Rectal smooth muscle tissue (tissue), 1 donor: ENCODE results near the gene ARHGAP30.

Experiments used
- H3K27ac ChIP-seq: one replicate; pipeline ENCODE4 v1.7.0; 2013; ENCODE audit warnings: low read depth, low read length, inconsistent platforms
- H3K27me3 ChIP-seq: one replicate; pipeline ENCODE4 v1.7.0; 2013; ENCODE audit warnings: low read length; ENCODE audit not compliant: control insufficient read depth, insufficient read depth
- H3K36me3 ChIP-seq: one replicate; pipeline ENCODE4 v1.7.0; 2013; ENCODE audit warnings: low read length; ENCODE audit not compliant: control insufficient read depth, insufficient read depth
- H3K4me1 ChIP-seq: one replicate; pipeline ENCODE4 v1.7.0; 2013; ENCODE audit warnings: low read length; ENCODE audit not compliant: control insufficient read depth, insufficient read depth
- H3K4me3 ChIP-seq: one replicate; pipeline ENCODE4 v1.7.0; 2013; ENCODE audit warnings: low read length
- H3K9ac ChIP-seq: one replicate; pipeline ENCODE4 v1.7.0; 2013; ENCODE audit warnings: low read length

Gene ARHGAP30

GRCh38 chr1:161054805-161055204 is 14.9 kb downstream of the ARHGAP30 start:
- no peaks in the 10 kb centered on the region for H3K4me1 ChIP-seq
- no peak overlapping the region for H3K27ac ChIP-seq
- H3K36me3 ChIP-seq = no peaks in the 10 kb centered on the region
- no peaks in the 10 kb centered on the region for H3K27me3 ChIP-seq
- H3K4me3 ChIP-seq = no peak overlapping the region
- H3K9ac ChIP-seq = no peak overlapping the region

- Histone ChIP-seq H3K27ac (no peak overlapping the region), H3K36me3 (no peaks in the 10 kb centered on the region)
Measured at GRCh38 chr1:161054232-161054631, 15.5 kb downstream of the ARHGAP30 start.

GRCh38 chr1:161052899-161053298 is 16.8 kb downstream of the ARHGAP30 start:
- H3K36me3 ChIP-seq = no peaks in the 10 kb centered on the region
- H3K27ac ChIP-seq = no peak overlapping the region
- H3K4me3 ChIP-seq = no peak overlapping the region
- no peaks in the 10 kb centered on the region for H3K4me1 ChIP-seq
- no peaks in the 10 kb centered on the region for H3K27me3 ChIP-seq
- H3K9ac ChIP-seq = no peak overlapping the region

More at GRCh38 chr1:161054232-161054631, 15.5 kb downstream of the ARHGAP30 start:
- Histone ChIP-seq H3K9ac (no peak overlapping the region), H3K4me1 (no peaks in the 10 kb centered on the region), H3K4me3 (no peak overlapping the region), H3K27me3 (no peaks in the 10 kb centered on the region)

- peaks cover 3% of the 10 kb centered on the region for H3K4me1 ChIP-seq
- H3K36me3 ChIP-seq = no peaks in the 10 kb centered on the region
- no peak overlapping the region for H3K9ac ChIP-seq
- no peaks in the 10 kb centered on the region for H3K27me3 ChIP-seq
- no peak overlapping the region for H3K4me3 ChIP-seq
- H3K27ac ChIP-seq = no peak overlapping the region
Measured at GRCh38 chr1:161051219-161051618, 18.5 kb downstream of the ARHGAP30 start.

- Histone ChIP-seq H3K27me3 (no peaks in the 10 kb centered on the region), H3K4me3 (no peak overlapping the region), H3K9ac (no peak overlapping the region)
Measured at GRCh38 chr1:161048949-161049722, 20.6 kb downstream of the ARHGAP30 start.

GRCh38 chr1:161047436-161048420 is 22.0 kb downstream of the ARHGAP30 start:
- no peaks in the 10 kb centered on the region for H3K36me3 ChIP-seq
- no peak overlapping the region for H3K9ac ChIP-seq
- no peak overlapping the region for H3K4me3 ChIP-seq
- H3K27me3 ChIP-seq = no peaks in the 10 kb centered on the region
- H3K4me1 ChIP-seq = peaks cover 9% of the 10 kb centered on the region
- H3K27ac ChIP-seq = no peak overlapping the region

More at GRCh38 chr1:161048949-161049722, 20.6 kb downstream of the ARHGAP30 start:
- H3K27ac ChIP-seq = no peak overlapping the region
- H3K36me3 ChIP-seq = no peaks in the 10 kb centered on the region
- peaks cover 8% of the 10 kb centered on the region for H3K4me1 ChIP-seq

GRCh38 chr1:161046605-161047228 is 23.0 kb downstream of the ARHGAP30 start:
- H3K4me1 ChIP-seq = peaks cover 9% of the 10 kb centered on the region
- peaks cover 8% of the 10 kb centered on the region for H3K36me3 ChIP-seq
- H3K27ac ChIP-seq = peak overlapping the region; percentile 95
- peak overlapping the region; percentile 99 for H3K4me3 ChIP-seq
- H3K9ac ChIP-seq = no peak overlapping the region
- H3K27me3 ChIP-seq = no peaks in the 10 kb centered on the region

GRCh38 chr1:161045736-161046604 is 23.7 kb downstream of the ARHGAP30 start, which contains the start of gene USF1:
Gene USF1 (minus strand): TSS chr1:161045977. CDS start chr1:161043275, 2,702 bp downstream.
- Histone ChIP-seq H3K27me3 (no peaks in the 10 kb centered on the region), H3K9ac (peak within 1 kb of the TSS; percentile 98), H3K4me3 (peak within 1 kb of the TSS; percentile 99), H3K27ac (peak within 1 kb of the TSS; percentile 95), H3K36me3 (peaks cover 14% of the 10 kb centered on the region), H3K4me1 (peaks cover 9% of the 10 kb centered on the region)

GRCh38 chr1:161044908-161045735 is 24.6 kb downstream of the ARHGAP30 start:
- Histone ChIP-seq H3K27ac (peak overlapping the region; percentile 95), H3K4me1 (peaks cover 9% of the 10 kb centered on the region), H3K4me3 (peak overlapping the region; percentile 99), H3K27me3 (no peaks in the 10 kb centered on the region), H3K36me3 (peaks cover 21% of the 10 kb centered on the region), H3K9ac (peak overlapping the region; percentile 98)

- Histone ChIP-seq H3K4me1 (peaks cover 9% of the 10 kb centered on the region), H3K27me3 (no peaks in the 10 kb centered on the region)
Measured at GRCh38 chr1:161044535-161044907, 25.2 kb downstream of the ARHGAP30 start.

GRCh38 chr1:161039546-161039945 is 30.1 kb downstream of the ARHGAP30 start:
- Histone ChIP-seq H3K4me1 (peaks cover 5% of the 10 kb centered on the region), H3K36me3 (peaks cover 31% of the 10 kb centered on the region), H3K27ac (no peak overlapping the region), H3K4me3 (peak overlapping the region; percentile 39), H3K9ac (no peak overlapping the region), H3K27me3 (no peaks in the 10 kb centered on the region)

More at GRCh38 chr1:161044535-161044907, 25.2 kb downstream of the ARHGAP30 start:
- Histone ChIP-seq H3K4me3 (peak overlapping the region; percentile 99), H3K27ac (peak overlapping the region; percentile 95), H3K36me3 (peaks cover 27% of the 10 kb centered on the region), H3K9ac (peak overlapping the region; percentile 39)
